Thyroid gland (tissue), 4 donors: ENCODE data around the gene WNT7A.

ENCODE experiments used
- POLR2A ChIP-seq, 2 donors: fragments of 450-650 bp; IDR thresholded peaks; one replicate each; pipeline ENCODE4 v1.6.1; 2017; ENCODE audit warnings: antibody characterized with exemption in 2 of 2, mild to moderate bottlenecking in 2 of 2, moderate library complexity in 1 of 2
- TF ChIP-seq, protein P1 (sequence below), 6 experiments: fragments of 200-600 bp in 3 of 6; fragments of 450-650 bp in 3 of 6; sonication (generic) in 3 of 6; IDR thresholded peaks; one replicate each; pipeline ENCODE4 v1.5.1; 2016 to 2019; ENCODE audit warnings: antibody characterized with exemption in 6 of 6, mild to moderate bottlenecking in 2 of 6, inconsistent platforms in 1 of 6, moderate library complexity in 1 of 6

DNA sequence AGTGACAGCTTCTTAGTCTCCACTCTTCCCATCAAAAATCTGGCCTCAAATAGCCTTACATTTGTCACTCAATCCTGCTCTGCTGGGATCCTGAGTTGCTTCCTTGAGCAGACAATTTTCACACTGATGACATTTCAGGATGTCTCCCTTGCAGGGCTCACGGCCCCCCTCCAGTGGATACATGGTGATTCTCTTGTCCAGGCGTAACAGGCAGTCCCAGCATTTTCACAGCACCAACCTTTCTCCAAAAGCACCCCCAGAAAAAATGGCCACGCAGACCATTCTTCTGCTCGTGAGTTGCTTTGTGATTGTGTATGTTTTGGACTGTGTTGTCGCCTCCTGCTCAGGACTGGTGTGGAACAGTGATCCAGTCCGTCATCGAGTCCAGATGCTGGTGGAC is 47.4 kb upstream of the WNT7A start:
- TF ChIP-seq, protein P1, sequence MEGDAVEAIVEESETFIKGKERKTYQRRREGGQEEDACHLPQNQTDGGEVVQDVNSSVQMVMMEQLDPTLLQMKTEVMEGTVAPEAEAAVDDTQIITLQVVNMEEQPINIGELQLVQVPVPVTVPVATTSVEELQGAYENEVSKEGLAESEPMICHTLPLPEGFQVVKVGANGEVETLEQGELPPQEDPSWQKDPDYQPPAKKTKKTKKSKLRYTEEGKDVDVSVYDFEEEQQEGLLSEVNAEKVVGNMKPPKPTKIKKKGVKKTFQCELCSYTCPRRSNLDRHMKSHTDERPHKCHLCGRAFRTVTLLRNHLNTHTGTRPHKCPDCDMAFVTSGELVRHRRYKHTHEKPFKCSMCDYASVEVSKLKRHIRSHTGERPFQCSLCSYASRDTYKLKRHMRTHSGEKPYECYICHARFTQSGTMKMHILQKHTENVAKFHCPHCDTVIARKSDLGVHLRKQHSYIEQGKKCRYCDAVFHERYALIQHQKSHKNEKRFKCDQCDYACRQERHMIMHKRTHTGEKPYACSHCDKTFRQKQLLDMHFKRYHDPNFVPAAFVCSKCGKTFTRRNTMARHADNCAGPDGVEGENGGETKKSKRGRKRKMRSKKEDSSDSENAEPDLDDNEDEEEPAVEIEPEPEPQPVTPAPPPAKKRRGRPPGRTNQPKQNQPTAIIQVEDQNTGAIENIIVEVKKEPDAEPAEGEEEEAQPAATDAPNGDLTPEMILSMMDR (IDR thresholded peaks at IDR 0.05), result no peak
- TF ChIP-seq POLR2A (IDR thresholded peaks at IDR 0.05), result no peak
